HFFc6 (cell line): ENCODE data around the gene FAM168A. TPM values are rescaled to one million over a fixed set of nuclear protein-coding genes. Genes with fewer than 3 reads are reported as not detected.

Experiments
- DNase-seq: peaks from one replicate; pipeline ENCODE4 v3.0.0-alpha.2; 2018
- H3K27ac Mint-ChIP-seq: 2 replicates; pipeline ENCODE4 v1.8.0; 2020; ENCODE audit warnings: mild to moderate bottlenecking, mixed read lengths
- H3K27me3 Mint-ChIP-seq: 2 replicates; pipeline ENCODE4 v1.8.0; 2021; ENCODE audit warnings: mild to moderate bottlenecking, moderate library complexity, mixed read lengths; ENCODE audit not compliant: insufficient read depth
- H3K36me3 Mint-ChIP-seq: 2 replicates; pipeline ENCODE4 v1.8.0; 2021; ENCODE audit warnings: low read depth, mixed read lengths
- H3K4me1 Mint-ChIP-seq: 2 replicates; pipeline ENCODE4 v1.8.0; 2020; ENCODE audit warnings: low read depth, mixed read lengths
- H3K4me3 Mint-ChIP-seq: 2 replicates; pipeline ENCODE4 v1.8.0; 2020; ENCODE audit warnings: mild to moderate bottlenecking, moderate library complexity, mixed read lengths
- H3K9me3 Mint-ChIP-seq: 2 replicates; pipeline ENCODE4 v1.8.0; 2020; ENCODE audit warnings: mild to moderate bottlenecking, mixed read lengths
- CTCF ChIP-seq: fragments of 200-600 bp; sonication (generic); IDR thresholded peaks from 2 replicates; pipeline ENCODE4 v1.5.0; 2021; ENCODE audit warnings: antibody characterized with exemption, mild to moderate bottlenecking
- total RNA-seq, 6 experiments: library from RNA; stranded (reverse); fragmentation: NEBNext Ultra II Directional; extraction: Animal tissue kit (Norgen Biotek cat#: 25700); gene quantifications; 2 replicates in 1 of 6; 3 replicates in 5 of 6; pipeline ENCODE4 v1.2.3, GENCODE V29; 2021

Gene FAM168A
- total RNA-seq, 6 experiments from 2014 or later = 32.6 to 40.1 (median 38.8) TPM

DNA sequence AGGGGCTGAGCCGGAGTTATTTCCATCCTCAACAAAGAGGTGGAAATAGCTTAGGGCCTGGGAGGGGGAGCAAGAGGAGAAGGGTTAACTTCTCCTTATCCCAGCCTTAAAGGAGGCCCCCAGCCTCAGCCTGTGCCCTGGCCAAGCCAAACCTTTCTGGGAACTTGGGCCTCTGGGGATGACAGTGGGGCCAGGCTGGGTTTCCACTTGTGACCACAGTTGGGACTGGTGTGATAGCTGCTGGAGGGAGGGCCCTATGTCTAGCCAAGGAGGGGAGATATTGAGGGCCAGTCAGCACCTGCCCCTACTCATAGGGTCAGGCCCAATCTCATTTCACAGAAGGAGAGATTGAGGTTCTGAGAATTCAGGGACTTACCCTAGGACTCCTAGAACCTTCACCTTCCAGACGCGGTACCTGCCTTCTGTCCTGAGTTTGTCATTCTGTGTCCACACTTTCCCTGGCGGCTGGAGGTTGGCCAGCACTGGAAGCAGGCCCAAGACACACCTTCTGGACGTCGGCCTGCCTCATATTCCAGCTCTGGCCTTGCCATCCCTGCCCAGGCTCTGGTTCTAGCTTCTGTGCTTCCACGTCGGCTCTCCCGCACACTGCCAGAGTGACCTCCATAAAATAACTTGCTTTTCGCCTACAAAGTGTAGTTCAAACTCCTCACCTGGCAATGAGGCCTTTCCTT lies 218.6 kb downstream of the FAM168A start:
- Mint-ChIP-seq H3K9me3 (0 out of 2 replicates have a peak, but pooled peaks cover 4% of the 10 kb centered on the region), H3K27ac (no peak overlapping the region), H3K27me3 (peaks cover 9% of the 10 kb centered on the region; the same call in 1 of the 2 replicates), H3K4me3 (no peak overlapping the region), H3K4me1 (peaks cover 31% of the 10 kb centered on the region), H3K36me3 (0 out of 2 replicates have a peak, but pooled peaks cover 5% of the 10 kb centered on the region)
- DNase-seq = no peak
- no peak for TF ChIP-seq CTCF

DNA sequence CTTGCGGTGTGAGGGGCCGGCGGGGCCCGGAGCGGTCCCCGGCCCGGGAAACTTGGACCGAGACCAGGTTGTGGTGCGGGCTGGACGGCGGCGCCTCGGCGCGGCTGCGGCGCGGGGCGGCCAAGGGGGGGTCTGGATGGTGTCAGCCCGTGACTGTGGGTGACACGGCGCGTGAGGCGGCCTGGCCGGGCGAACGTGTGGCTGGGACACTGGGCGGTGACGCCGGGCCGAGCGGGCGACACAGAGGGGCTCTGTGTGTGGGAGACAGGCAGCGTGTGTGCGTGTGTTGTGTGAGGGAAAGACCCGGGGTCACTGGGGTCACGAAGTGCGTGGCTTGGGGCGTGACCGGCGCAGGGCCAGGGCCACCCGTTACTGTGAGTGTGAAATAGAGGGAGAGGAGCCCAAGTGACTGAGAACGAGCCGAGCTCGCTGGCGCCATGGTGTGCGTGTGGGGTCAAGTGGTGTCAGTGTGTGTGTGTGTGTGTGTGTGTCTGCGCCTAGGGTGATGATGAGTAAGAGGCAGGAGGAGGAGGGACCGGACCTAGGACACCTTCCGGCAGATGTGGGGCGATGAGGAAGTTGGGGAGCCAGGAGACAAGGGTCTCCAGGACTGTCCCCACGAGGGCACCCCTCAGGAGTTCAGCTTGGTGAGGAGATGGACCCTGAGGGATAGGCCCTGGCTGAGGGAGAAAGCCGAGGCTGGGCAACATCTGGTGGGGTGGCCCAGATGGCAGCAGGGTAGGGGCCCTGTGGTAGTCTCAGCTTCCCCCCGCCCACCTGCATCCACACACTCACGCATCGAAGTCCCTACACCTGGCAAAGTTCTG lies 220.9 kb downstream of the FAM168A start:
- peaks cover 31% of the 10 kb centered on the region for H3K4me1 Mint-ChIP-seq
- H3K27ac Mint-ChIP-seq = peak overlapping the region; percentile 89
- peaks cover 20% of the 10 kb centered on the region for H3K27me3 Mint-ChIP-seq
- TF ChIP-seq CTCF = no peak
- H3K36me3 Mint-ChIP-seq = 0 out of 2 replicates have a peak, but pooled peaks cover 5% of the 10 kb centered on the region
- 0 out of 2 replicates have a peak, but pooled peaks cover 4% of the 10 kb centered on the region for H3K9me3 Mint-ChIP-seq
- H3K4me3 Mint-ChIP-seq = peak overlapping the region; percentile 94
- DNase-seq = peak; percentile 69

DNA sequence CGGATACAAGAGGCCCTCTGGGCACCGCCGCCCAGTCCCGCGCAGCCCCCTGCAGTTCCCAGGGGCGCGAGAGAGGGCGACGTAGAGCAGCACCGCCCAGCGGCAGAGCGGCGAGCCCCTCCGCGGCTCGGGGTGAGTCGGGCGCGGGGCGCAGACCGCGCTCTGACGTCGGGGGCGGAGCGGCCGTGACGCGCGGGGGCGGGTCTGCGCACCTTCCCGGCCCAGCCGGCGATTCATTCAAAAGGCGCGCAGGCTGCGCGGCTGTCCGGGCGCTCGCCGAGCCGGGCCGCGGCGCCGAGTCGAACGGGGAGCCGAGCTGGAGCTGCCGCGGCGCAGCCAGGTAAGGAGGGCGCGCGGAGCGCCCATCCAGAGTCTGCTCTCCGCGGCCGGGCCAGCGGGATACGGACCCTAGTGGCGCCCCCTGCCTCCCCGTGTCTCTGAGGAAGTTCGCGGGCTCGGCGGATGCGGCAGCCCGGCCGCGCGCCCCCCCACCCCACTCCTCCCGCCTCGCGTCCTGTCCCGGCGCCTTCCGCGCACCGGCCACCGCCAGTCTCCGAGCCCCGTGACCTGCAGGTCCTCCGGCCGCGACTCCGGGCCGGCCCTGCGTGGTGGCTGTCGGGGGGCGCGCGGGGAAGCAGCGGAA lies 221.6 kb downstream of the FAM168A start, which contains the start of gene RELT:
TSS of gene RELT (plus strand) at position 240 of the 643 bp plus-strand sequence. CDS start 12,738 bp downstream, outside the sequence.
- peak; percentile 82 for DNase-seq
- peak; percentile 94 for TF ChIP-seq CTCF
- H3K4me3 Mint-ChIP-seq = peak within 1 kb of the TSS; percentile 94
- peaks cover 25% of the 10 kb centered on the region for H3K27me3 Mint-ChIP-seq
- H3K4me1 Mint-ChIP-seq = peaks cover 38% of the 10 kb centered on the region
- 0 out of 2 replicates have a peak, but pooled peaks cover 5% of the 10 kb centered on the region for H3K36me3 Mint-ChIP-seq
- H3K27ac Mint-ChIP-seq = peak within 1 kb of the TSS; percentile 89
- H3K9me3 Mint-ChIP-seq = 0 out of 2 replicates have a peak, but pooled peaks cover 4% of the 10 kb centered on the region

DNA sequence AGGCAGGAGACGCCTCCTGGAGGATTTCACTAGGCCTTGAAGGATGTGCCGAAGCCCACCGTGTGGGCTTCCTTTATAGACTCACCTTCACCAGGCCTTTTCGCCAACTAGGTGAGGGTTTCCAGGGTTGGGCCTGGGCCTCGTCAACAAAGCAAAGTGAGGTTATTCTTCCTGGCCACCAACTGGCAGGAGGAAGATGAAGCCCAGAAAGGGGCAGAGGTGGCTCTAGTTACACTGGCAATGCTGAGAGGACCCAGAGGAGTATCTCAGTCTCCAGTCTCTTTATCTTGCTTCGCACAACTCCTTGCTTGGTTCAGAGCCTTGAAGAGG lies 222.1 kb downstream of the FAM168A start:
- H3K27ac Mint-ChIP-seq = peak overlapping the region; percentile 72; the same call in 1 of the 2 replicates
- 0 out of 2 replicates have a peak, but pooled peaks cover 4% of the 10 kb centered on the region for H3K9me3 Mint-ChIP-seq
- peaks cover 30% of the 10 kb centered on the region for H3K27me3 Mint-ChIP-seq
- H3K4me3 Mint-ChIP-seq = peak overlapping the region; percentile 9; the same call in 1 of the 2 replicates
- TF ChIP-seq CTCF = no peak
- peaks cover 38% of the 10 kb centered on the region for H3K4me1 Mint-ChIP-seq
- DNase-seq = no peak
- 0 out of 2 replicates have a peak, but pooled peaks cover 5% of the 10 kb centered on the region for H3K36me3 Mint-ChIP-seq

DNA sequence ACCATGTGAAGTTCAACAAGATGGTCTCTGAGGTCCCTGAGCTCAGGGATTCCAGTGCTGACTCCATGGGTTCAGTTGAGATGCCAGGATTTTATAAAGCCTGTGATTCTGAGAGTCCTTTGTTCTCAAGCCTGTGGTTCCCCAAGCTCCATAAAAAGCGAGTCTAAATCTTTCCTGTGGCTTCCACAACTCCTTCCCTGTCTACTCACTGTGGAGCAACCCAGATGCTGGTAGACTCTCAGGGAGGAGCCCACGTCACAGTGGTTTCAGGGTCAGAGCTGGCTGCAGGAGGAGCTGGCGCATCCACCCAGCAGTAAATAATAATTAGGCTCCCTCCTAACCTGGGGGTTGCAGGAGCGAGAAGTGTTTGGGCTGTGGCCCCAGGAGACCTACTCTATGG lies 223.8 kb downstream of the FAM168A start:
- Mint-ChIP-seq H3K27me3 (peaks cover 29% of the 10 kb centered on the region), H3K36me3 (peaks cover 10% of the 10 kb centered on the region; the same call in 1 of the 2 replicates), H3K4me3 (no peak overlapping the region), H3K27ac (no peak overlapping the region), H3K9me3 (0 out of 2 replicates have a peak, but pooled peaks cover 4% of the 10 kb centered on the region), H3K4me1 (peaks cover 28% of the 10 kb centered on the region)
- TF ChIP-seq CTCF = no peak
- DNase-seq = no peak
